Ovary (tissue), 3 donors: ENCODE results near the gene FFAR4.

ENCODE experiments used
- POLR2A ChIP-seq: fragments of 450-650 bp; IDR thresholded peaks from one replicate; pipeline ENCODE4 v1.6.1; 2017; ENCODE audit warnings: antibody characterized with exemption, mild to moderate bottlenecking, moderate library complexity
- TF ChIP-seq, protein P1 (sequence below), 3 donors: fragments of 450-650 bp in 2 of 3; fragments of 200-600 bp in 1 of 3; IDR thresholded peaks; one replicate each; pipeline versions ENCODE4 v1.5.1 to v1.8.0; 2016 to 2022; ENCODE audit warnings: antibody characterized with exemption in 3 of 3, mild to moderate bottlenecking in 1 of 3
- donor health status: DM: no; HTN: no; CAD: no.

DNA sequence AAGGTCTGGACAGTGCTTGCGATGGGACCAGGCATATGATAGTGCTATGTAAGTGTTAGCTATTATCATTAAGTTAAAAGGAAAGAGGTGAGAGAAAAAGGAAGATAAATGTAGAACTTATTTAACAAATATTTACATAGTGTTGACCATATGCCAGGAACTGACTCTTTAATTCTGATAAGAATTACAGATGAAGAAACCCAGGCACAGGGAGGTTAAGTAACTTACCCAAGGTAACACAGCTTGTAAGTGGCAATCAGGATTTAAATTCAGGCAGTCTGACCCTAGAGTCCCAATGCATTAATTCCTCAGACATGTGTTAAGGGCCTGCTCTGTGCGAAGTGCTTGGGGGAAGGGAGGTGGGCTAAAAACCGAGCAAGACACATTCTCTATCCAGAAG is 11.1 kb downstream of the FFAR4 start:
- TF ChIP-seq, protein P1, sequence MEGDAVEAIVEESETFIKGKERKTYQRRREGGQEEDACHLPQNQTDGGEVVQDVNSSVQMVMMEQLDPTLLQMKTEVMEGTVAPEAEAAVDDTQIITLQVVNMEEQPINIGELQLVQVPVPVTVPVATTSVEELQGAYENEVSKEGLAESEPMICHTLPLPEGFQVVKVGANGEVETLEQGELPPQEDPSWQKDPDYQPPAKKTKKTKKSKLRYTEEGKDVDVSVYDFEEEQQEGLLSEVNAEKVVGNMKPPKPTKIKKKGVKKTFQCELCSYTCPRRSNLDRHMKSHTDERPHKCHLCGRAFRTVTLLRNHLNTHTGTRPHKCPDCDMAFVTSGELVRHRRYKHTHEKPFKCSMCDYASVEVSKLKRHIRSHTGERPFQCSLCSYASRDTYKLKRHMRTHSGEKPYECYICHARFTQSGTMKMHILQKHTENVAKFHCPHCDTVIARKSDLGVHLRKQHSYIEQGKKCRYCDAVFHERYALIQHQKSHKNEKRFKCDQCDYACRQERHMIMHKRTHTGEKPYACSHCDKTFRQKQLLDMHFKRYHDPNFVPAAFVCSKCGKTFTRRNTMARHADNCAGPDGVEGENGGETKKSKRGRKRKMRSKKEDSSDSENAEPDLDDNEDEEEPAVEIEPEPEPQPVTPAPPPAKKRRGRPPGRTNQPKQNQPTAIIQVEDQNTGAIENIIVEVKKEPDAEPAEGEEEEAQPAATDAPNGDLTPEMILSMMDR (IDR thresholded peaks at IDR 0.05): no peak
- no peak for TF ChIP-seq POLR2A
